PC-9 (cell line): ENCODE data around the gene NFAM1. TPM values are rescaled to one million over a fixed set of nuclear protein-coding genes. Genes with fewer than 3 reads are reported as not detected.

Experiments used
- BruUV-seq: library from RNA; stranded (reverse); fragments of 400-500 nt; replicated peaks from 2 replicates; lab custom pipeline; 2021; lab: Mats Ljungman, UMichigan
- CTCF ChIA-PET: fragments of 300-600 bp; sonication (Branson Sonifier 250); formaldehyde crosslinking; loops from one replicate; lab custom pipeline; 2022; ENCODE audit warnings: antibody characterized with exemption; lab: Charles Lee
- POLR2A ChIA-PET: fragments of 300-600 bp; sonication (Branson Sonifier 250); formaldehyde crosslinking; loops from one replicate; lab custom pipeline; 2022; ENCODE audit warnings: antibody characterized with exemption; ENCODE audit not compliant: unreplicated experiment; lab: Charles Lee
- DNase-seq, 2 experiments: peaks; one replicate each; pipeline versions ENCODE4 v3.0.0 to v3.0.0-alpha.2; 2015 to 2022; ENCODE audit warnings: mixed read lengths in 1 of 2
- H2AFZ ChIP-seq: fragments of 200-600 bp; sonication (generic); 2 replicates; pipeline ENCODE4 v1.8.1; 2017; ENCODE audit warnings: antibody characterized with exemption
- H3F3A ChIP-seq: fragments of 200-600 bp; sonication (generic); 2 replicates; pipeline ENCODE4 v1.8.1; 2017; ENCODE audit warnings: antibody characterized with exemption, mild to moderate bottlenecking, low read depth; ENCODE audit not compliant: insufficient read depth
- H3K27ac ChIP-seq: fragments of 200-600 bp; sonication (generic); 2 replicates; pipeline ENCODE4 v1.6.1; 2016; ENCODE audit warnings: mixed run types
- H3K27me3 ChIP-seq: fragments of 200-600 bp; sonication (generic); 2 replicates; pipeline ENCODE4 v1.6.1; 2016; ENCODE audit warnings: low read depth, mixed run types; ENCODE audit not compliant: insufficient read depth
- H3K36me3 ChIP-seq: fragments of 200-600 bp; sonication (generic); 2 replicates; pipeline ENCODE4 v1.6.1; 2016; ENCODE audit warnings: low read depth, mixed run types
- H3K4me1 ChIP-seq: fragments of 200-600 bp; sonication (generic); replicated peaks from 2 replicates; pipeline ENCODE4 v1.6.1; 2016; ENCODE audit warnings: mixed run types; ENCODE audit not compliant: insufficient read depth
- H3K4me2 ChIP-seq: fragments of 200-600 bp; sonication (generic); 2 replicates; pipeline ENCODE4 v1.6.1; 2017; ENCODE audit warnings: mixed run types
- H3K4me3 ChIP-seq: fragments of 200-600 bp; sonication (generic); 2 replicates; pipeline ENCODE4 v1.6.1; 2016; ENCODE audit warnings: mixed run types
- H3K79me2 ChIP-seq: fragments of 200-600 bp; sonication (generic); 2 replicates; pipeline ENCODE4 v1.6.1; 2017; ENCODE audit warnings: low read depth, mixed run types
- H3K9me2 ChIP-seq: fragments of 200-600 bp; sonication (generic); 2 replicates; pipeline ENCODE4 v1.8.1; 2017; ENCODE audit warnings: mild to moderate bottlenecking; ENCODE audit not compliant: insufficient read depth
- H3K9me3 ChIP-seq: fragments of 200-600 bp; sonication (generic); 2 replicates; pipeline ENCODE4 v1.8.1; 2016; ENCODE audit warnings: low read depth; ENCODE audit not compliant: insufficient read depth
- H4K20me1 ChIP-seq: fragments of 200-600 bp; sonication (generic); 2 replicates; pipeline ENCODE4 v1.8.1; 2017; ENCODE audit not compliant: insufficient read depth
- CTCF ChIP-seq: fragments of 200-600 bp; sonication (generic); conservative IDR thresholded peaks from 2 replicates; pipeline ENCODE4 v1.6.1; 2017; ENCODE audit warnings: mixed run types, antibody characterized with exemption, mild to moderate bottlenecking, moderate library complexity
- EZH2 ChIP-seq: fragments of 200-600 bp; sonication (generic); IDR thresholded peaks from 2 replicates; pipeline ENCODE4 v1.8.0; 2017; ENCODE audit warnings: antibody characterized with exemption, low read depth
- intact Hi-C: fragments of 100-400 bp; cut with micrococcal nuclease; formaldehyde crosslinking; loops from one replicate; pipeline ENCODE4 v1.10.0; 2022; ENCODE audit not compliant: unreplicated experiment
- total RNA-seq: library from RNA; stranded (reverse); gene quantifications from 2 replicates; pipeline ENCODE4 v1.2.3, GENCODE V29; 2021

The NFAM1 gene
- total RNA-seq, 1 experiment from 2014 or later, result not detected

- Histone ChIP-seq H3K9me3 (no peaks in the 10 kb centered on the region), H3K9me2 (no peaks in the 10 kb centered on the region), H2AFZ (no peak overlapping the region), H3F3A (no peaks in the 10 kb centered on the region), H3K4me1 (no peaks in the 10 kb centered on the region), H4K20me1 (no peaks in the 10 kb centered on the region), H3K27ac (no peak overlapping the region), H3K4me2 (no peak overlapping the region), H3K36me3 (no peaks in the 10 kb centered on the region), H3K27me3 (no peaks in the 10 kb centered on the region), H3K79me2 (no peaks in the 10 kb centered on the region), H3K4me3 (no peak overlapping the region)
- DNase-seq, result peak; percentile 15 to 48
- BruUV-seq, result no TSS peak
- TF ChIP-seq CTCF (no peak), EZH2 (no peak)
- POLR2A ChIA-PET, result no interaction called here
- intact Hi-C loops, result no loop called here
- CTCF ChIA-PET, result no interaction called here
These were observed 43.9 kb downstream of the NFAM1 start for GRCh38 chr22:42388130-42388797.

- H3K27me3 ChIP-seq, result no peaks in the 10 kb centered on the region
- no peaks in the 10 kb centered on the region for H4K20me1 ChIP-seq
- intact Hi-C loops, result no loop called here
- no TSS peak for BruUV-seq
- no peak overlapping the region for H2AFZ ChIP-seq
- no peaks in the 10 kb centered on the region for H3K9me3 ChIP-seq
- no peaks in the 10 kb centered on the region for H3K9me2 ChIP-seq
- H3K4me3 ChIP-seq, result no peak overlapping the region
- CTCF ChIA-PET, result no interaction called here
- DNase-seq, result no peak
- POLR2A ChIA-PET, result no interaction called here
- no peaks in the 10 kb centered on the region for H3F3A ChIP-seq
- no peaks in the 10 kb centered on the region for H3K36me3 ChIP-seq
- no peaks in the 10 kb centered on the region for H3K4me1 ChIP-seq
- H3K27ac ChIP-seq, result no peak overlapping the region
- TF ChIP-seq EZH2, result no peak
- TF ChIP-seq CTCF, result no peak
- no peaks in the 10 kb centered on the region for H3K79me2 ChIP-seq
- H3K4me2 ChIP-seq, result no peak overlapping the region
These were observed 44.6 kb downstream of the NFAM1 start for GRCh38 chr22:42387631-42388030.

- POLR2A ChIA-PET, result no interaction called here
- H3F3A ChIP-seq, result no peaks in the 10 kb centered on the region
- no peak for DNase-seq
- no TSS peak for BruUV-seq
- intact Hi-C loops, result no loop called here
- H3K27ac ChIP-seq, result no peak overlapping the region
- no peaks in the 10 kb centered on the region for H3K4me1 ChIP-seq
- H3K36me3 ChIP-seq, result no peaks in the 10 kb centered on the region
- CTCF ChIA-PET, result no interaction called here
- TF ChIP-seq CTCF (no peak), EZH2 (no peak)
- H3K4me3 ChIP-seq, result no peak overlapping the region
- no peak overlapping the region for H3K4me2 ChIP-seq
- H4K20me1 ChIP-seq, result no peaks in the 10 kb centered on the region
- H3K79me2 ChIP-seq, result no peaks in the 10 kb centered on the region
- H3K27me3 ChIP-seq, result no peaks in the 10 kb centered on the region
- H3K9me2 ChIP-seq, result no peaks in the 10 kb centered on the region
- no peak overlapping the region for H2AFZ ChIP-seq
- no peaks in the 10 kb centered on the region for H3K9me3 ChIP-seq
These were observed 46.5 kb downstream of the NFAM1 start for GRCh38 chr22:42385696-42386095.
